Trophoblast cell (in vitro differentiated cells and primary cell): ENCODE data around the gene TBX4.
"Not testable (repeated sequence)": the region's sequence is repeated elsewhere in the genome, so short reads cannot be mapped to it uniquely, and the experiment has no call there.

Source experiments
- DNase-seq, 2 donors: peaks; one replicate each; pipeline ENCODE4 v3.0.0-alpha.2; 2016
- H2AFZ ChIP-seq: 2 replicates; pipeline ENCODE4 v1.6.1; 2013; ENCODE audit warnings: low read length, moderate library complexity, mild to moderate bottlenecking; ENCODE audit not compliant: insufficient read depth, poor library complexity
- H2AK5ac ChIP-seq: 2 replicates; pipeline ENCODE4 v1.6.1; 2013; ENCODE audit warnings: mild to moderate bottlenecking, low read length
- H2BK120ac ChIP-seq: 2 replicates; pipeline ENCODE4 v1.6.1; 2013; ENCODE audit warnings: low read length, mild to moderate bottlenecking, moderate library complexity; ENCODE audit not compliant: insufficient read depth, poor library complexity
- H2BK12ac ChIP-seq: 2 replicates; pipeline ENCODE4 v1.6.1; 2013; ENCODE audit warnings: mild to moderate bottlenecking, low read length, moderate library complexity
- H2BK5ac ChIP-seq: 2 replicates; pipeline ENCODE4 v1.6.1; 2013; ENCODE audit warnings: low read length, low read depth, moderate library complexity, mild to moderate bottlenecking; ENCODE audit not compliant: poor library complexity
- H3K14ac ChIP-seq: 2 replicates; pipeline ENCODE4 v1.6.1; 2013; ENCODE audit warnings: mild to moderate bottlenecking, low read length
- H3K18ac ChIP-seq: 2 replicates; pipeline ENCODE4 v1.6.1; 2013; ENCODE audit warnings: mild to moderate bottlenecking, low read length
- H3K23ac ChIP-seq: 2 replicates; pipeline ENCODE4 v1.6.1; 2013; ENCODE audit warnings: low read length
- H3K27ac ChIP-seq: 2 replicates; pipeline ENCODE4 v1.5.1; 2013; ENCODE audit warnings: low read depth, mild to moderate bottlenecking, inconsistent platforms, low read length, moderate library complexity
- H3K27me3 ChIP-seq: 2 replicates; pipeline ENCODE4 v1.6.1; 2013; ENCODE audit warnings: inconsistent platforms, mild to moderate bottlenecking, low read length, moderate library complexity; ENCODE audit not compliant: insufficient read depth
- H3K36me3 ChIP-seq, 2 experiments: 1 replicate in 1 of 2; 2 replicates in 1 of 2; pipeline ENCODE4 v1.6.1; 2013; ENCODE audit warnings: low read length in 2 of 2, mild to moderate bottlenecking in 2 of 2, moderate library complexity in 1 of 2; ENCODE audit not compliant: insufficient read depth in 2 of 2, control insufficient read depth in 1 of 2
- H3K4ac ChIP-seq: 2 replicates; pipeline ENCODE4 v1.6.1; 2013; ENCODE audit warnings: low read depth, mild to moderate bottlenecking, low read length, moderate library complexity
- H3K4me1 ChIP-seq, 2 experiments: 1 replicate in 1 of 2; 2 replicates in 1 of 2; pipeline ENCODE4 v1.6.1; 2013; ENCODE audit warnings: low read length in 2 of 2, mild to moderate bottlenecking in 2 of 2, moderate library complexity in 1 of 2; ENCODE audit not compliant: insufficient read depth in 2 of 2, control insufficient read depth in 1 of 2
- H3K4me2 ChIP-seq: 2 replicates; pipeline ENCODE4 v1.6.1; 2013; ENCODE audit warnings: inconsistent platforms, mild to moderate bottlenecking, low read length, moderate library complexity
- H3K4me3 ChIP-seq: 2 replicates; pipeline ENCODE4 v1.5.1; 2013; ENCODE audit warnings: mild to moderate bottlenecking, low read depth, low read length, inconsistent platforms
- H3K79me1 ChIP-seq: one replicate; pipeline ENCODE4 v1.6.1; 2013; ENCODE audit warnings: low read length
- H3K79me2 ChIP-seq: 2 replicates; pipeline ENCODE4 v1.6.1; 2013; ENCODE audit warnings: low read length, mild to moderate bottlenecking; ENCODE audit not compliant: control insufficient read depth, insufficient read depth, poor library complexity
- H3K9ac ChIP-seq: 2 replicates; pipeline ENCODE4 v1.6.1; 2013; ENCODE audit warnings: mild to moderate bottlenecking, low read length
- H3K9me3 ChIP-seq: 2 replicates; pipeline ENCODE4 v1.6.1; 2013; ENCODE audit warnings: low read depth, mild to moderate bottlenecking, control low read depth, inconsistent platforms, low read length; ENCODE audit not compliant: insufficient read depth
- H4K12ac ChIP-seq: 2 replicates; pipeline ENCODE4 v1.6.1; 2013; ENCODE audit warnings: low read depth, mild to moderate bottlenecking, low read length, moderate library complexity
- H4K8ac ChIP-seq: 2 replicates; pipeline ENCODE4 v1.6.1; 2013; ENCODE audit warnings: low read depth, mild to moderate bottlenecking, low read length, moderate library complexity
- H4K91ac ChIP-seq: one replicate; pipeline ENCODE4 v1.6.1; 2013; ENCODE audit warnings: low read depth, mild to moderate bottlenecking, low read length, moderate library complexity
- WGBS: extraction: QIAGEN DNeasy Blood & Tissue Kit; methylation state at CpG from one replicate; pipeline ENCODE4 v1.1.7; 2013; ENCODE audit warnings: missing lambda C conversion rate; ENCODE audit not compliant: insufficient read length, insufficient coverage; ENCODE audit errors: extremely low coverage; 5-methylcytosine and 5-hydroxymethylcytosine counted together

The TBX4 gene

DNA sequence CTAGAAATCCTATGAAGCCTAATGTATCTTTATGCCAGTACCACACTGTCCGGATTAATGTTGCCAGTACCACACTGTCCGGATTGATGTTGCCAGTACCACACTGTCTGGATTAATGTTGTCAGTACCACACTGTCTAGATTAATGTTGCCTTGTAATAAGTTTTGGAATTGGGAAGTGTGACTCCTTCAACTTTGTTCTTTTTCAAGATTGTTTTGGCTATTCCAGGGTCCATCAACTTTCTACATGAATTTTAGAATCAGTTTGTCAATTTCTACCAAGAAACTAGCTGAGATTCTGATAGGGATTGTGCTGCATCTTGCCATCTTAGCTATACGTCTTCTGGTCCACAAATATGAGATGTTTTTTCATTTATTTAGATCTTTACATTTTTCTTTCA is 68.7 kb downstream of the TBX4 start:
- no peak overlapping the region for H2AK5ac ChIP-seq
- H3K4ac ChIP-seq, result no peak overlapping the region
- H3K4me1 ChIP-seq, result no peaks in the 10 kb centered on the region
- DNase-seq, result no peak
- H3K27me3 ChIP-seq, result no peaks in the 10 kb centered on the region
- H2BK120ac ChIP-seq, result no peak overlapping the region
- H3K27ac ChIP-seq, result no peak overlapping the region
- no peak overlapping the region for H3K14ac ChIP-seq
- no peaks in the 10 kb centered on the region for H3K9me3 ChIP-seq
- H3K36me3 ChIP-seq, result no peaks in the 10 kb centered on the region
- no peak overlapping the region for H3K9ac ChIP-seq
- no peak overlapping the region for H2BK5ac ChIP-seq
- H3K79me2 ChIP-seq, result no peaks in the 10 kb centered on the region
- no peak overlapping the region for H4K8ac ChIP-seq
- no peak overlapping the region for H3K23ac ChIP-seq
- no peak overlapping the region for H3K4me3 ChIP-seq
- WGBS, result no CpG with 5 or more reads among the region's 3 CpGs
- no peaks in the 10 kb centered on the region for H3K79me1 ChIP-seq
- H2BK12ac ChIP-seq, result no peak overlapping the region
- H4K91ac ChIP-seq, result no peak overlapping the region
- no peak overlapping the region for H2AFZ ChIP-seq
- no peak overlapping the region for H3K4me2 ChIP-seq
- H3K18ac ChIP-seq, result no peak overlapping the region
- no peak overlapping the region for H4K12ac ChIP-seq

DNA sequence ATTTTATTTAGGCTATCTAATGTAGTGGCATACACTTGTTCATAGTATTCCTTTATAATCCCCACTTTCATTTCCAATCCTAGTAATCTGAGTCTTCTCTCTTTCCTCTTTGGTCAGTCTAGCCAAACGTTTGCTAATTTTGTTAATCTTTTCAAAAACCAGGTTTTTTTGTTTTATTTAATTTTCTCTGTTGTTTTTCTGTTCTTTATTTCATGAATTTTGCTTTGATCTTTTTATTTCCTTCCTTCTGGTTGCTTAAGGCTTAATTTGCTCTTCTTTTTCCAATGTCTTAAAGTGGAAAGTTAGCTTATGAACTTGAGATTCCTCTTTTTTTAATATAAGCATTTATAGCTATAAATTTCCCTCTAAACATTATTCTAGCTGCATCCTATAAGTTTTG is 69.9 kb downstream of the TBX4 start:
- H3K23ac ChIP-seq, result no peak overlapping the region
- H3K14ac ChIP-seq, result no peak overlapping the region
- no peak overlapping the region for H3K18ac ChIP-seq
- no peak overlapping the region for H2BK120ac ChIP-seq
- no peaks in the 10 kb centered on the region for H3K9me3 ChIP-seq
- no peak overlapping the region for H3K4me2 ChIP-seq
- no peak overlapping the region for H2BK5ac ChIP-seq
- no peak overlapping the region for H4K8ac ChIP-seq
- H3K4ac ChIP-seq, result no peak overlapping the region
- H3K79me2 ChIP-seq, result no peaks in the 10 kb centered on the region
- H3K79me1 ChIP-seq, result no peaks in the 10 kb centered on the region
- H2AK5ac ChIP-seq, result no peak overlapping the region
- H3K27ac ChIP-seq, result no peak overlapping the region
- H2BK12ac ChIP-seq, result no peak overlapping the region
- H3K9ac ChIP-seq, result no peak overlapping the region
- no peak for DNase-seq
- no peaks in the 10 kb centered on the region for H3K27me3 ChIP-seq
- H4K91ac ChIP-seq, result no peak overlapping the region
- no peak overlapping the region for H2AFZ ChIP-seq
- H3K4me3 ChIP-seq, result no peak overlapping the region
- no peaks in the 10 kb centered on the region for H3K36me3 ChIP-seq
- no CpG with 5 or more reads among the region's 1 CpG for WGBS
- no peaks in the 10 kb centered on the region for H3K4me1 ChIP-seq
- no peak overlapping the region for H4K12ac ChIP-seq

DNA sequence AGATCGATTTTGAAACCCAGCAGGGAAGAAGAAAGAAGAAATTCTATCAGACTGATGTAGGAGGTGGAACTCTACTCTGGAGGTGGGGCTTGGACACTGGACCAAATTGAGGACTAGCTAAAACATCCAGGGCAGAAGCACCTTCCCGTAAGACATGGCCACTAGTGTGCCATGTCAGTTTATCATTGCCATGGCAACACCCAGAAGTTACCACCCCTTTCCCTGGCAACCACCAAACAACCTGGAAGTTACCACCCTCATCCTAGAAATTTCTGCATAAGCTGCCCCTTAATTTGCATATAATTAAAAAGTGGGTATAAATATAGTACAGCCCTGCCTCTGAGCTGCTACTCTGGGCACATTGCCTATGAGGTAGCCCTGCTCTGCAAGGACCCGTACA is 72.1 kb downstream of the TBX4 start:
- DNase-seq, result no peak

DNA sequence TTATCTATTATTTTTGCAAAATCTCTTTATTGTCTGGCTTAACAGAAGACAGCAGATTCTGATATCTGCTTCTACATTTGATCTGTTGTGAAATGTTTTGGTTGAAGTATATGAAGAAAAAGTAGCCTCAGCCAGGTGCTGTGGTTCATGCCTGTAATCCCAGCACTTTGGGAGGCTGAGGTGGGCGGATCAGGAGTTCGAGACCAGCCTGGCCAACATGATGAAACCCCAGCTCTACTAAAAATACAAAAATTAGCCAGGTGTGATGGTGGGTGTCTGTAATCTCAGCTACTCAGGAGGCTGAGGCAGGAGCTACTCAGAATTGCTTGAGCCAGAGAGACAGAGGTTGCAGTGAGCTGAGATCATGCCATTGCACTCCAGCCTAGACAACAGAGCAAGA is 75.2 kb downstream of the TBX4 start:
- not testable (repeated sequence) for H3K14ac ChIP-seq, H4K91ac ChIP-seq, H3K79me2 ChIP-seq, H3K23ac ChIP-seq, H2AK5ac ChIP-seq, DNase-seq, H3K18ac ChIP-seq, H2BK12ac ChIP-seq, H2AFZ ChIP-seq, H3K27me3 ChIP-seq, H2BK5ac ChIP-seq, H3K79me1 ChIP-seq, H4K12ac ChIP-seq, H3K9ac ChIP-seq, H3K4ac ChIP-seq, H3K4me3 ChIP-seq, H3K9me3 ChIP-seq, H3K36me3 ChIP-seq, H3K4me1 ChIP-seq, H4K8ac ChIP-seq, H3K4me2 ChIP-seq, H3K27ac ChIP-seq, H2BK120ac ChIP-seq
- no CpG with 5 or more reads among the region's 2 CpGs for WGBS

More for the DNA sequence above, 72.1 kb downstream of the TBX4 start:
- H3K36me3 ChIP-seq, result no peaks in the 10 kb centered on the region
- H3K27ac ChIP-seq, result no peak overlapping the region
- no peak overlapping the region for H2AK5ac ChIP-seq
- H3K79me1 ChIP-seq, result no peaks in the 10 kb centered on the region
- H3K9ac ChIP-seq, result no peak overlapping the region
- H3K4ac ChIP-seq, result no peak overlapping the region
- no peak overlapping the region for H2BK5ac ChIP-seq
- H3K23ac ChIP-seq, result no peak overlapping the region
- no CpG with 5 or more reads among the region's 3 CpGs for WGBS
- no peak overlapping the region for H3K4me2 ChIP-seq
- H4K91ac ChIP-seq, result no peak overlapping the region
- no peak overlapping the region for H4K12ac ChIP-seq
- H2BK12ac ChIP-seq, result no peak overlapping the region
- H3K9me3 ChIP-seq, result no peaks in the 10 kb centered on the region
- H4K8ac ChIP-seq, result no peak overlapping the region
- H3K27me3 ChIP-seq, result no peaks in the 10 kb centered on the region
- no peaks in the 10 kb centered on the region for H3K79me2 ChIP-seq
- no peak overlapping the region for H3K14ac ChIP-seq
- no peak overlapping the region for H2AFZ ChIP-seq
- H2BK120ac ChIP-seq, result no peak overlapping the region
- no peak overlapping the region for H3K18ac ChIP-seq
- H3K4me3 ChIP-seq, result no peak overlapping the region
- no peaks in the 10 kb centered on the region for H3K4me1 ChIP-seq
